ENCODE data around the gene C22orf42.
"Not testable (repeated sequence)": the region's sequence is repeated elsewhere in the genome, so short reads cannot be mapped to it uniquely, and the experiment has no call there.

Gene C22orf42

DNA sequence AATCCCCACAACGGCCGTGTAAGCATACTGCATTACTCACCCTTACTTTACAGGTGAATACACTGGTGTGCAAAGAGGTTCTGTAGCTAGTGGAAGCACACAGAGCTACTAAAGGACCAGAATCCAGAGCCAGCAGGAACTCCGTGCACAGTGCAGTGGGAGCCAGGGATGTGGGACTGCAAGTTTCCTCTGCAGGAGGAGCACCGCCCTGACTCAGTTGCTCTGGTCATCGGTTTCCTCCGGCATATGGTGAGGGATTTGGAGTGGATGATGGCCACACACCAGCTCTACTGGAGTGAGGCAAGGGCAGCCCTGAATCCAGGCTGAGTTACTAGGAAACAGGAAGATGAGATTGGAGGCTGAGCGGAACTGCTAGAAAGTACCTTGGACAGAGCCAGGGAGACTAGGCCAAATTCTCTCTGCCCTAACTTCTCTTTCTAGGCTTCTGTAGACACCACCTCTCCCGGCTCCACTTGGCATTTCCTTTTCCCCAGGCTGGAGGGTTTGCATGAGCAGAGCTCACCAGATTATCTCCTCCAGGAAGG lies 18.2 kb upstream of the C22orf42 start:
- H3K4me3 ChIP-seq (ENCODE audit: low read depth, low read length): no peak overlapping the region
- TF ChIP-seq, protein P1, sequence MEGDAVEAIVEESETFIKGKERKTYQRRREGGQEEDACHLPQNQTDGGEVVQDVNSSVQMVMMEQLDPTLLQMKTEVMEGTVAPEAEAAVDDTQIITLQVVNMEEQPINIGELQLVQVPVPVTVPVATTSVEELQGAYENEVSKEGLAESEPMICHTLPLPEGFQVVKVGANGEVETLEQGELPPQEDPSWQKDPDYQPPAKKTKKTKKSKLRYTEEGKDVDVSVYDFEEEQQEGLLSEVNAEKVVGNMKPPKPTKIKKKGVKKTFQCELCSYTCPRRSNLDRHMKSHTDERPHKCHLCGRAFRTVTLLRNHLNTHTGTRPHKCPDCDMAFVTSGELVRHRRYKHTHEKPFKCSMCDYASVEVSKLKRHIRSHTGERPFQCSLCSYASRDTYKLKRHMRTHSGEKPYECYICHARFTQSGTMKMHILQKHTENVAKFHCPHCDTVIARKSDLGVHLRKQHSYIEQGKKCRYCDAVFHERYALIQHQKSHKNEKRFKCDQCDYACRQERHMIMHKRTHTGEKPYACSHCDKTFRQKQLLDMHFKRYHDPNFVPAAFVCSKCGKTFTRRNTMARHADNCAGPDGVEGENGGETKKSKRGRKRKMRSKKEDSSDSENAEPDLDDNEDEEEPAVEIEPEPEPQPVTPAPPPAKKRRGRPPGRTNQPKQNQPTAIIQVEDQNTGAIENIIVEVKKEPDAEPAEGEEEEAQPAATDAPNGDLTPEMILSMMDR (IDR thresholded peaks at IDR 0.05; ENCODE audit: borderline replicate concordance, insufficient read depth, low read depth, low read length): no peak

DNA sequence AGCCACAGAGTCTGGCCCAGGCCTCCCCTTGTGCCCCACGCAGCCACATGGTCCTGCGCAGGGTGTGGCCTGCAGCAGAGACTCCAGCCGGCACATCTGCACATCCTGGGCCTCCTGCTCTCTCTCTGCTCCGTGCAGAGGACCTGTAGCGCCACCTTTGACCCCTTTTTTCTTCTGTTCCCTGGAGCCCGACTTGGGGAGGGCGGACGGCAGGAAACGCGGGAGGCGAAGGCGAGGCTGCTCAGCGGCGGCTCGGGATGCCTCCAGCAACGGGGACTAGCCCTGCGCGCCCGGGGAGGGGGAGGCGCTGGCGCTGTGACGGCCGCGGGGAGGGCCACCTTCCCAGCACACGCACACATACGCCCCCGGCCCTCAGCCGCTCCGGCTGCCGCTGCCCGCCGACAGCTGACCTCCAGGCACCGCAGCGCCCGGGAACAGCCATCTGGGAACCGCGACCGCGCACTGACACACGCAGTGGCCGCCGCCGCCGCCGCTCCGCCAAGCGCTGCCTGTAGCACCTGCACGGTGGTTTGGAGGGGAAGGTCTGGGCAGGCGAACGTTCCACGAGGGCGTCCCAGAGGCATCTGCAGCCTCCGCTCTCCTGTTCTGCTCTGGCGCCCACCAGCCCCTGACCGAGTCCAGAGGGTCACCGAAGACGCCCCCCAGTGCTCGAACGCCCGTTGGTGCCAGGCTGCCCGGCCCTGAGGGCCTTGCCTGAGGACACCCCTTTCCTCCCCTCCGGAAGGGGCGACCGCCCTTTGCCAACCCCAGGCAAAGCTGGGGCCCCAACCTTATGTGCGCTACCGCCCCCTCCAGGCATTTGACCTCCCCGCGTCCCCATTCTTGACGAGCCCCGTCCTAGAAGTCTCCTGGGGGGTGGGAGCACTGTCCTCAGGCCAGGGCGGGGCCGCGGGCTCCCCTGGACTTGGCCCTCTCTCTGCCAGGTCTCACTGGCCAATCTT lies 16.9 kb upstream of the C22orf42 start:
- H3K4me3 ChIP-seq (ENCODE audit: low read depth, low read length): no peak overlapping the region
- TF ChIP-seq, protein P1 (IDR thresholded peaks at IDR 0.05; ENCODE audit: borderline replicate concordance, insufficient read depth, low read depth, low read length): no peak; the same call in 1 of the 2 replicates

DNA sequence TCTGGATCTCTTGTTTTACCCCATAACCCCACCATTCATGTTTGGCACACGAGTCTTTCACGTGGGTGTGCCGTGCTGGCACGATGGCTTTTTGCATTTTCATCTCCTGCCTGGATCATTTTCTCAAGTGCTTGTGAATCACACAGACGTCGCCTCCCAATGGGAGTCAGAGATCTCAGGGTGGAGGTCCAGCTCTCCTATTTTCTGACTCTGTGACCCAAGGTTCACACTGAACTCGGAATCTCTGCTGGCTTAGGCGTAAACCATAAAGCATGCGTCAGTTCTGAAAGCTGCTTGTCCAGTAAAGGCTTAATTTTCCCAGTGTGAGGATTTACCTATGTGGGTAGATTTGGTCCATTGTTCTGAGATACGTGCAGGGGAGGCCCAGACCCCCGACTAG lies 16.0 kb upstream of the C22orf42 start:
- TF ChIP-seq, protein P1 (IDR thresholded peaks at IDR 0.05; ENCODE audit: borderline replicate concordance, insufficient read depth, low read depth, low read length): no peak
- H3K4me3 ChIP-seq (ENCODE audit: low read depth, low read length): no peak overlapping the region

DNA sequence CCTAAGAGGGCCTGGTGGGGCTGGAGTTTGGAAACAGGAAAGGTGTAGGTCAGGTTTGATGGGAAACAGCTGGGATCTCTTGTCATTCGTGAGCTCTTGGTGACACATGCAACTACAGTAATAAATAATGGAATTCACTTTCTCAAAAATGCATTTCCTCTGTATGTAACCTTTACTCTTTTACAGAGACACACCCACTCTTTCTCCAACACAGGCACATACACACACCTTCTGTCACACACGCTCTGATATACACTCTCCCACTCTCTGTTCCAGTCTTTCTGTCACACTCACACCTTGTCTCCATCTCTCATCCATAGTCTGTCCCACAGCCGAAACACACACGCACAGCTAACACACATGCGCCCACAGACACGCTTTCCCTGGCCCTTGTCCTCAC lies 6.6 kb upstream of the C22orf42 start:
- TF ChIP-seq, protein P1 (IDR thresholded peaks at IDR 0.05; ENCODE audit: borderline replicate concordance, insufficient read depth, low read depth, low read length): no peak
- no peak overlapping the region for H3K4me3 ChIP-seq (ENCODE audit: low read depth, low read length)

DNA sequence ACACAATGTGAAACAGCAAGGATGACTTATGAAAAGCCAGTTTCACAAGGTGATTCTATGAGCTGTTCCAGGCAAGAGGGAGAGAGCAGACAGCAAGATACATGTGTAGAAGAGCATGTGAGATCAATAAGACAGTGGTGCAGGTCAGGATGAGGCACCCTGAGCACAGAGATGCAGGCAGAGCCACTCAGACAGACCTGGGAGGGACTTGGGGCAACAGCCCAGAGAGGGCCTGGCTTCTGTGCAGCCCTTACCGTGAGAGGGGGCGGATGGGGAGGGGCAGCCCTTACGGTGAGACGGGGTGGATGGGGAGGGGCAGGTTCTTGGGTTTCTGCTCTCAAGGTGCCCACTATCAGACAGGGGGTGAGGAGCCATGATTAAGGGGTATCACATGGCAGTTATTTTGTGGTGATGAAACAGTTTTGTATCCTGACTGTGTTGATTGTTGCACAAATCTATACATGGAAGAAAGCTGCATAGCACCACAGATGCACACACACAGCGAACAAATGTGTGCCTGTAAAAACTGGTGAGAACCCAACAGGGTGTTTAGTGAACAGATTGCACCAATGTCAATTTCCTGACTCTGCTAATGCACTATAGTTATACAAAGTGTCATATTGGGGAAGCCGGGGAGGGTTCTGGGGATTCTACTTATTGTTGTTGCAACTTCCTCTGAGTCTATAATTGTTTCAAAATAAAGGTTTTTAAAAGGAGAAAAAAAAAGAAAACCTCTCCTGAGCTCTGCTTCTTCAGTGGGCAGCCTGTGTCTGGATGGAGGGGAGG lies 5.2 kb upstream of the C22orf42 start:
- H3K4me3 ChIP-seq (ENCODE audit: low read depth, low read length): no peak overlapping the region
- TF ChIP-seq, protein P1 (IDR thresholded peaks at IDR 0.05; ENCODE audit: borderline replicate concordance, insufficient read depth, low read depth, low read length): no peak

DNA sequence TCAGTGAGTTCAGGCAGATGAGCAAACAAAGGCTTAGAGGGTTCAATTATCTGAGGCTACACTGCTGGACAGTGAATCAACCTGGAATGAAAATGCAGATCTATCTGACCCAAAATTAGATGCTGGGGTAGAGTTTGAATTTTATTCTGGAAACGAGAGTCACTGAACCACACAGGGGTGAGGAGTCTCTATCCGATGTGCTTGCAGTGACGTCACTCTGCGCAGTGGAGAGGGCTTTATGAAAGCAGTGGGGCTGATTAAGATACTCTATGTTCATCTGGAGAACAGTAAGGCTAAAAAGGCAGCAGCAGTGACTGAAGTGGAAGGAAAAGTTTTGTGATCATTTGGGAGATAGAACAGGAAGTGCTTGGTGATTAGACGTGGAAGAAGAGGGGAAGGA lies 1.3 kb upstream of the C22orf42 start:
- H3K4me3 ChIP-seq (ENCODE audit: low read depth, low read length): not testable (repeated sequence)

DNA sequence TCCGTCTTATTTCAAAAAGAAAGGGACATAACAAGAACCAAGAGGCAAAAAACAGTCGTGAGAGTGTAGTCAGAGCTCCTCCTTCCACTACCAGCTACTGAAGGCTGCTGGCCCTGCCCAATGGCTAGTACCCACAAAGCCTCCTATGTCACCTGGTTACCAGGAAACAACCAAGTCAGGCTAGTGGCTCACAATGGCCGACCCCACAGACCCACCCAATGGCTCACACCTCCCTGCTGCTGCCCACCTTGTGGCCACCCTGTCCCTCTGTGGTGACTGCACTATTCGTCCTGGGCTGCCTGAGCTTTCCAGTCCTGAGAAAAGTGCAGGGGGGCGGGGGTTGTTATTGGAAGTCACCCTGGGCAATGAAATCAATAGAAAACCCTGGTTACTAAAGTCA lies 1.5 kb downstream of the C22orf42 start:
- H3K4me3 ChIP-seq (ENCODE audit: low read depth, low read length): not testable (repeated sequence)

DNA sequence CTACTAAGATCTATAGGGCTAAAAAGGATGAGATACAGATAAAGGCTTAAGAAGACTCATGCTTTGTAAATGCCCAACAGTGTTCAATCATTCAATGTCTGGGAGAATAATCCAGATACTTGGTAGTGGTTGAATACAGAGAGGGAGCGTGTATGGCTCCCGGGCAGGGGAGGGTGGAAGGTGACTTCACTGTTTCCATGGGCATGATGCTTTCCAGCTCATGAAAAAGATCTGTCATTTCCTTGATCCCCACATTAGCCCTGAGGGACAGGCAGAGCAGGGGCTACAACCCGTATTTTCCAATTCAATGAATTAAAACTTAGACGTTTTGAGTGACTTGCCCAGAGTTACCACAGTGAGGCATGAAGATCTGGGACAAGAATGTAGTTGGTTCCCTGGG lies 4.4 kb downstream of the C22orf42 start:
- not testable (repeated sequence) for H3K4me3 ChIP-seq (ENCODE audit: low read depth, low read length)

DNA sequence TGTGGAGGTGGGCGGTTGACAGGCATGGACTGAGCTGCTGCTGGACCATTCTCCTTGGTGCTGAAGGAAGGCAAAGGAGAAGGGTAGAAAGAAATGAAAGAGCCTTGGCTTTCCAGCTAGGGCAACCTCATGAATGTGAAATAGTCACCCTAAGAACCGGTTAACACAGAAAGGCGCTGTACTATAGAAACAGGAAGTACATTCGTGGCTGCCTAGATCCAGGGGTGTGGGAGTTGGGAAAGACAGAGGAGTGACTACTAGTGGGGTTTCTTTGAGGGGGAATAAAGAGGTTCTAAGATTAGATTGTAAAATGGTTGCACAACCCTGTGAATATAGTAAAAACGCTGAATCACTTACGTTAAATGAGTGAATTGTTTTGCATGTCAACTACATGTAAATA lies 7.5 kb downstream of the C22orf42 start:
- H3K4me3 ChIP-seq (ENCODE audit: low read depth, low read length): not testable (repeated sequence)

DNA sequence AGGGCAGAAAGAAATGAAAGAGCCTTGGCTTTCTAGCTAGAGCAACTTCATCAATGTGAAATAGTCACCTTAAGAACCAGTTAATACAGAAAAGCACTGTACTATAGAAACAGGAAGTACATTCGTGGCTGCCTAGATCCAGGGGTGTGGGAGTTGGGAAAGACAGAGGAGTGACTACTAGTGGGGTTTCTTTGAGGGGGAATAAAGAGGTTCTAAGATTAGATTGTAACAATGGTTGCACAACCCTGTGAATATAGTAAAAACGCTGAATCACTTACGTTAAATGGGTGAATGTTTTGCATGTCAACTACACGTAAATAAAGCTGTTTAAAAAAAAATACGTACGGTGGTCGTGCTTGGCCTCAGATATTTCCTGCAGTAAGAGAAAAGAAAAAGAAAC lies 8.5 kb downstream of the C22orf42 start:
- H3K4me3 ChIP-seq (ENCODE audit: low read depth, low read length): not testable (repeated sequence)

DNA sequence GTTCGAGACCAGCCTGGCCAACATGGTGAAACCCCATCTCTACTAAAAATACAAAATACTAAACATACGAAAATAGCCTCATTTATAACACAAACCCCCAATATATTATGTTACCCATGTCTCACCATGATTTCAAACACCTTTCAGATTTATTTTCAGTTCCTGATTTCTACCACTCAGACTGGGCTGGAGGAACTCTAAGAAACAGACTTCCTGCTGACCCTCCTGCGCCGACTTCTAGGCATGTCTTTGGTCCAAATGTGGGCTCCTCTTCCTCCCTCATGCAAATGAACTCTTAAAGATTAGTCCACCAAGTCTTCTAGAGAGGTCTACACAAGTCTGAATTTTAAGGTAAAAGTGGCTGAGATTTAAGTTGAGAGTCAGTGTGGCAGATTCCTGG lies 10.7 kb downstream of the C22orf42 start:
- not testable (repeated sequence) for H3K4me3 ChIP-seq (ENCODE audit: low read depth, low read length)

DNA sequence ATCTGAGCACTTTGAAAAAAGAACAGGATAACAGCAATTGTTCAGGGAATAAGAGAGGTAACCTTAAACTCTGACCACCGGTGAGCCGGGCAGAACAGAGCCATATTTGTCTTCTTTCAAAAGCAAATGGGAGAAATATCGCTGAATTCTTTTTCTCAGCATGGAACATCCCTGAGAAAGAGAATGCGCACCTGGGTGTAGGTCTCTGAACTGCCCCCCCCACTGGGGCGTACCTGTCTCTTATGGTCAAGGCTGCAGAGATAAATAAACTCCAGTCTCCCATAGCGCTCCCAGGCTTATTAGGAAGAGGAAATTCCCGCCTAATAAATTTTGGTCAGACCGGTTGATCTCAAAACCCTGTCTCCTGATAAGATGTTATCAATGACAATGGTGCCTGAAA lies 12.0 kb downstream of the C22orf42 start:
- not testable (repeated sequence) for H3K4me3 ChIP-seq (ENCODE audit: low read depth, low read length)

Data from GM12875 (cell line).